Keratinocyte (primary cell): ENCODE results near the gene BMS1. TPM values are rescaled to one million over a fixed set of nuclear protein-coding genes. Genes with fewer than 3 reads are reported as not detected.

Experiments
- DNase-seq: peaks from one replicate; pipeline ENCODE4 v3.0.0-alpha.2; 2011; ENCODE audit warnings: low read depth, missing footprints, low spot score
- FAIRE-seq: peaks from 2 replicates; lab custom pipeline; 2011; peaks lifted over from hg19 to GRCh38; lab: Jason Lieb, UNC
- H2AFZ ChIP-seq: 2 replicates; pipeline ENCODE4 v1.6.0; 2012; ENCODE audit warnings: low read length, control low read depth, inconsistent platforms; ENCODE audit not compliant: control insufficient read depth
- H3K27ac ChIP-seq: 2 replicates; pipeline ENCODE4 v1.5.1; 2011; ENCODE audit warnings: low read length; ENCODE audit not compliant: control insufficient read depth, insufficient read depth
- H3K27me3 ChIP-seq: 3 replicates; pipeline ENCODE4 v1.6.0; 2011; ENCODE audit warnings: low read length; ENCODE audit not compliant: control insufficient read depth, insufficient read depth; ENCODE audit errors: extremely low read depth
- H3K36me3 ChIP-seq, 2 experiments: 2 replicates in 1 of 2; 3 replicates in 1 of 2; pipeline ENCODE4 v1.5.1; 2011; ENCODE audit warnings: low read length in 2 of 2, mild to moderate bottlenecking in 1 of 2; ENCODE audit not compliant: control insufficient read depth in 2 of 2, insufficient read depth in 2 of 2; ENCODE audit errors: extremely low read depth in 1 of 2
- H3K4me1 ChIP-seq: 3 replicates; pipeline ENCODE4 v1.5.1; 2011; ENCODE audit warnings: low read length; ENCODE audit not compliant: control insufficient read depth, insufficient read depth; ENCODE audit errors: extremely low read depth
- H3K4me2 ChIP-seq: 3 replicates; pipeline ENCODE4 v1.6.0; 2011; ENCODE audit warnings: low read depth, low read length; ENCODE audit not compliant: control insufficient read depth, insufficient read depth; ENCODE audit errors: extremely low read depth
- H3K4me3 ChIP-seq, 3 experiments: fragments of 200-600 bp in 1 of 3; sonication (generic) in 1 of 3; 2 replicates in 2 of 3; 3 replicates in 1 of 3; pipeline ENCODE4 v1.5.1; 2011 to 2016; ENCODE audit warnings: low read length in 3 of 3, mild to moderate bottlenecking in 3 of 3, control low read depth in 2 of 3, inconsistent platforms in 1 of 3, low read depth in 1 of 3, mixed read lengths in 1 of 3, mixed run types in 1 of 3, moderate library complexity in 1 of 3; ENCODE audit not compliant: control insufficient read depth in 2 of 3, insufficient read depth in 2 of 3; ENCODE audit errors: extremely low read depth in 1 of 3
- H3K79me2 ChIP-seq: 2 replicates; pipeline ENCODE4 v1.6.0; 2012; ENCODE audit warnings: low read length; ENCODE audit not compliant: control insufficient read depth, insufficient read depth
- H3K9ac ChIP-seq: 3 replicates; pipeline ENCODE4 v1.6.0; 2011; ENCODE audit warnings: low read length; ENCODE audit not compliant: control insufficient read depth, insufficient read depth; ENCODE audit errors: extremely low read depth
- H3K9me1 ChIP-seq: 3 replicates; pipeline ENCODE4 v1.6.0; 2011; ENCODE audit warnings: low read length; ENCODE audit not compliant: control insufficient read depth, insufficient read depth; ENCODE audit errors: extremely low read depth
- H3K9me3 ChIP-seq: 2 replicates; pipeline ENCODE4 v1.5.1; 2012; ENCODE audit warnings: low read depth, low read length; ENCODE audit not compliant: control insufficient read depth
- H4K20me1 ChIP-seq: 3 replicates; pipeline ENCODE4 v1.6.0; 2011; ENCODE audit warnings: low read length; ENCODE audit not compliant: control insufficient read depth, insufficient read depth; ENCODE audit errors: extremely low read depth
- CTCF ChIP-seq, 3 experiments: IDR thresholded peaks in 1 of 3; conservative IDR thresholded peaks in 1 of 3; optimal IDR thresholded peaks in 1 of 3; 2 replicates in 2 of 3; 3 replicates in 1 of 3; pipeline versions ENCODE3 to v1.5.1; 2011; ENCODE audit warnings: low read length in 3 of 3, mild to moderate bottlenecking in 3 of 3, moderate library complexity in 2 of 3, control low read depth in 1 of 3, inconsistent platforms in 1 of 3; ENCODE audit not compliant: insufficient read depth in 2 of 3; ENCODE audit errors: extremely low read depth in 1 of 3
- EZH2 ChIP-seq: IDR thresholded peaks from one replicate; pipeline ENCODE4 v1.6.1; 2012; ENCODE audit warnings: inconsistent platforms, mild to moderate bottlenecking, low read length, moderate library complexity
- dilution Hi-C: fragments of 300-500 bp; cut with MboI; formaldehyde crosslinking; loops from one replicate; pipeline ENCODE4 v1.7.0; 2020; ENCODE audit warnings: low sequenced_read_pairs; ENCODE audit not compliant: extremely low pct_ligation_motif_present
- polyA plus RNA-seq, 5 experiments: library from polyadenylated mRNA; depleted of rRNA in 3 of 5; stranded (reverse) in 3 of 5; stranded (forward) in 1 of 5; unstranded in 1 of 5; fragments of >200 nt; gene quantifications; 1 replicate in 1 of 5; 2 replicates in 3 of 5; 3 replicates in 1 of 5; pipeline versions ENCODE4 v1.2.1 to v1.2.3, GENCODE V29; 2011 to 2012; ENCODE audit warnings: missing spikeins in 2 of 5, low read depth in 1 of 5, low replicate concordance in 1 of 5

BMS1 gene
- polyA plus RNA-seq, 1 donor (not counting 4 experiments of a cell fraction or from before 2014, with no cell fraction given) = 11.4 TPM

- dilution Hi-C loops = no loop called here
- no peak for DNase-seq
Observed at GRCh38 chr10:42744134-42744701, 38.4 kb upstream of the BMS1 start.

GRCh38 chr10:42753126-42753506, 29.5 kb upstream of the BMS1 start:
- no peak for TF ChIP-seq EZH2
- TF ChIP-seq CTCF (optimal IDR thresholded peaks at IDR 0.05 in 1 of 3, IDR thresholded peaks at IDR 0.05 in 1 of 3, conservative IDR thresholded peaks at IDR 0.05 in 1 of 3; ENCODE audit: extremely low read depth in 1 of 3, insufficient read depth in 2 of 3, low read length in 3 of 3) = peak; percentile 75 to 91 (median 82)
- FAIRE-seq (no peak), DNase-seq (peak; percentile 13)
- H3K79me2 ChIP-seq = no peaks in the 10 kb centered on the region
- peaks cover 37% of the 10 kb centered on the region for H3K27me3 ChIP-seq
- H3K4me1 ChIP-seq = peaks cover 19% of the 10 kb centered on the region
- H4K20me1 ChIP-seq = no peaks in the 10 kb centered on the region
- no peaks in the 10 kb centered on the region for H3K9me3 ChIP-seq
- H2AFZ ChIP-seq = peak overlapping the region; percentile 89
- dilution Hi-C loops = no loop called here
- H3K27ac ChIP-seq = no peak overlapping the region
- peak overlapping the region; percentile 94 for H3K4me2 ChIP-seq
- H3K36me3 ChIP-seq = no peaks in the 10 kb centered on the region
- peak overlapping the region; percentile 33 for H3K9ac ChIP-seq
- peak overlapping the region; percentile 44 to 70 (median 58) for H3K4me3 ChIP-seq
- no peaks in the 10 kb centered on the region for H3K9me1 ChIP-seq

More at GRCh38 chr10:42744134-42744701, 38.4 kb upstream of the BMS1 start:
- Histone ChIP-seq H4K20me1 (no peaks in the 10 kb centered on the region), H3K9me3 (no peaks in the 10 kb centered on the region), H3K4me2 (no peak overlapping the region), H3K36me3 (no peaks in the 10 kb centered on the region), H2AFZ (no peak overlapping the region), H3K4me3 (no peak overlapping the region), H3K4me1 (no peaks in the 10 kb centered on the region), H3K9me1 (no peaks in the 10 kb centered on the region), H3K27me3 (no peaks in the 10 kb centered on the region), H3K9ac (no peak overlapping the region), H3K27ac (no peak overlapping the region), H3K79me2 (no peaks in the 10 kb centered on the region)
- no peak for TF ChIP-seq CTCF (optimal IDR thresholded peaks at IDR 0.05 in 1 of 3, IDR thresholded peaks at IDR 0.05 in 1 of 3, conservative IDR thresholded peaks at IDR 0.05 in 1 of 3; ENCODE audit: extremely low read depth in 1 of 3, insufficient read depth in 2 of 3, low read length in 3 of 3)
- TF ChIP-seq EZH2 = no peak
- FAIRE-seq = no peak
